DMS153 treated with DMSO at 0.1 percent for 48 hours (cell line): ENCODE measurements around the gene NEDD8.

Experiments used
- DNase-seq: peaks from one replicate; lab custom pipeline; 2025; ENCODE audit not compliant: unreplicated experiment; lab: John Stamatoyannopoulos, UW

The NEDD8 gene

DNA sequence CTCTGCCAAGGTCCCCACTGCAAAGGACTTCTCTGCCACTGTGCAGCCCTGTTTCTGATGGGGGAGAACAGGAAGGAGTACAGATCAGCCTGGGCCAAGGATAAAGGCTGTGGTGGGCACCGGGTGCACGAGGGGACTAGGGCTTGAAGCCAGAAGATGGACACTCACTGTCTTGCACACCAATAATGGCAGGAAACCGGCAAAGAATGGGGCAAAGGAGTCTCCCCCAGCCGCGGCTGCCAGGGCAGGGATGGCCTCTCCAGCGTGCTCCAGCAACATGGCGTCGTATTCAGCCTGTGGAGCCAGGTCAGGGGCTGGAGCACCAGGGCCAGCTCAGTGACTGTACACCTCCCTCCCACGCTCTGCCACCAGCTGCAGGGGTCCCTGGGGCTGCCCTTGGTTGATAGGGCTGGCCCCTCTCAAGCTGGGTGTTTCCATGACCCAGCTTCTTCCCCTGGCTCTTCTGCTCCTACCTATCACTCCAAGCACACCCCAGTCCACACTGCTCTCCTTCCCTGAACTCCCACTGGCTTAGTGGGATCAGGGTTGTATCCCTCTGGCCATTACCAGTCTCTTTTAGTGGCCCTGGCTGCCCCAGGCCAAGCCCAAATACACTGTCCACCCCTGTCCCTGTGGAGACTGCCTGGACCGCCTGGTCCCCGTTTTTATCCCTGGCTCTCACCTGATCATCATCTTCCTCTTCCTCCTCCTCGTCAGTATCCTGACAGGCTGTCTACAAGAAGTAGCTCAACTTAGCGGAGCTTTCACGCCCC is 49.9 kb downstream of the NEDD8 start:
- DNase-seq, result no peak

DNA sequence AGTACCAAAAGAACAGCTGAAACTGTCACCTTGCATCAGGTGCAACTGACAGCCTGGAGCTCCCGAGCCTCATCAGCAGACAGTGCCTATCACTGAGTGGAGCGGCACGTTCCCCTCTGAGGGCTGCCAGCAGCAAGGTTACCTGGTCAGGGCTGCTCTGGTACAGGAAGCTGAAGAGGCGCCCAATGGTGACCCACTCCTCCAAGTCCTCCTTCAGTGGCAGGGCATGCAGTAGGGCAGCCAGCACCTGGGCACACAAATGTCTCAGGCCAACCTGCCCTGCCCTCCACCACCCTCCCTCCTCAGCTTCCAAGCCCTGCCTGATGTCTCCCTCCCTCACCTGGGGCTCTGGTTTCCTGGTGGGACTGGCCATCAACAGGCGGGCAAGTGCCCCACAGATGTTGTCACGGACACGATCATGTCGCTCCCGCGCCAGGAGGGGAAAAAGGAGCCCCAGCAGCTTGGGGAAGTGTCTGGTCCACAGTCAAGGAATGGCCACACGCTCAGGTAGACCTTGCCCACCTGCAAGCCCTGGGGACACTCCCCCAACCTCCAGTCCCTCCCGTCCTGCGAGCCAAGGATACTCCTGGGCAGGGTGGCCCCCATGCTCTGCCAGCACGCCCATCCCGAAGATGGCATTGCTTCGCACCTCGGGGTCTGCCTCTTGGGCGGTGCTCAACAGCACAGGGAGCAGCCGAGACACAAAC is 50.6 kb downstream of the NEDD8 start:
- no peak for DNase-seq

DNA sequence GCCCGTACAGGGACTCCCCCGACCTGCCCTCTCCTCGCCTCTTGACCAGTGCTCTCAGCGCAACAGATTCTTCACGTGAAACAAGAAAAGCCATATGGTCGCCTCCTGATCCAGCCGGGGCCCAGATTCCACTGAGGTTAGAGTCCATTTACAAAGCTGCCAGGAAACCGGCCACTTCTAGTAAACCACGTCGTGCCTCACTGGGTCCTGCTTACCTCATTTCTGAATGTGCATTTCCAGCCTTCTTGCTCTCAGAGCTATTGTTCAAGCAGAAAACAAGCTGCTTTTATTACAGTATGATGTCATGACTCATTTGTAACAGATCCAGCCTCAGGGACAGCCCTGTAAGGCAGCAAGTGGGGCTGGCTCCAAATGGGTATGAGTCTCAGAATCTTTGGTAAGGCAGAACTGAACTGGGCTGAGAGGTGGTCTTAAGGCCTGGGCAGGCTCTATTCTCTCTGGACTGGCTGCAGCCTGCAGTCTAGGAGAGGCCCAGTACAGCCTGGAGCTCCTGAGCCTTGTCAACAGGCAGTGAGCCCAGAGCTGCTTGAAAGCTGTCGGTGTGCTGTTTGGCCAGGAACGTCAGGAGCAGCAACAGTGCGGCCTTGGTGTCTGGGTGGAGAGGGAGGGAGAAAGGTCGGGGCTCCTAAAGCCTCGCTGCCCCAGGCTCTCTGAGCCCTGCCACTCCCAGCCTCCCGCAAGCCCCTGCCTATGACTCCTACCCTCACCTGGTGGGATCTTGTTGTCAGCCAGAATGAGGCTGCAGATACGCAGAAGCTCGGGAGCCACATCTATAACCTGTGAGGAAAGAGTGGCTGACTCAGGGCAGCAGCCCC is 52.0 kb downstream of the NEDD8 start:
- no peak for DNase-seq

DNA sequence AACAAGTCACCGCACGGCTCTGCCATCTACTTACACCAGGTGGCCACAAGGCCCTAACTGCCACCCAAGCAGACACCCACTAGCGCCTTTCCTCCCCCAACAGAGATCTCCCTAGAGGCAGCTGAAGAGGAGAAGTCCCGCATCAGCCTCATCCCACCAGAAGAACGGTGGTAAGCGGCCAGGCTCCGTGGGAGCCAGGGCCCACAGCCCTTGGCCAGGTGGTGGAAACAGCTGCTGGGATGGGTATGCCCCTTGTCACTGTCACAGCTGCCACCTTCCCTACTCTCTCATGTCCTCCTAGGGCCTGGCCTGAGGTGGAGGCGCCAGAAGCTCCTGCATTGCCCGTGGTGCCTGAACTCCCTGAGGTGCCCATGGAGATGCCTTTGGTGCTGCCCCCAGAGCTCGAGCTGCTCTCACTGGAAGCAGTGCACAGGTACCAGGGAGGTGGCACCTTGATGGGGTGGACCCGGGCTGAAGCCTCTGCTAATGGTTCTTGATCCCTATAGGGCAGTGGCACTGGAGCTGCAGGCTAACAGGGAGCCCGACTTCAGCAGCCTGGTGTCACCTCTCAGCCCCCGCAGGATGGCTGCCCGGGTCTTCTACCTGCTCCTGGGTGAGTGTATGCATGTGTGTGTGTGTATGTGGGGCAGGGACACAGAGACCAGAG is 52.7 kb downstream of the NEDD8 start:
- DNase-seq, result no peak

DNA sequence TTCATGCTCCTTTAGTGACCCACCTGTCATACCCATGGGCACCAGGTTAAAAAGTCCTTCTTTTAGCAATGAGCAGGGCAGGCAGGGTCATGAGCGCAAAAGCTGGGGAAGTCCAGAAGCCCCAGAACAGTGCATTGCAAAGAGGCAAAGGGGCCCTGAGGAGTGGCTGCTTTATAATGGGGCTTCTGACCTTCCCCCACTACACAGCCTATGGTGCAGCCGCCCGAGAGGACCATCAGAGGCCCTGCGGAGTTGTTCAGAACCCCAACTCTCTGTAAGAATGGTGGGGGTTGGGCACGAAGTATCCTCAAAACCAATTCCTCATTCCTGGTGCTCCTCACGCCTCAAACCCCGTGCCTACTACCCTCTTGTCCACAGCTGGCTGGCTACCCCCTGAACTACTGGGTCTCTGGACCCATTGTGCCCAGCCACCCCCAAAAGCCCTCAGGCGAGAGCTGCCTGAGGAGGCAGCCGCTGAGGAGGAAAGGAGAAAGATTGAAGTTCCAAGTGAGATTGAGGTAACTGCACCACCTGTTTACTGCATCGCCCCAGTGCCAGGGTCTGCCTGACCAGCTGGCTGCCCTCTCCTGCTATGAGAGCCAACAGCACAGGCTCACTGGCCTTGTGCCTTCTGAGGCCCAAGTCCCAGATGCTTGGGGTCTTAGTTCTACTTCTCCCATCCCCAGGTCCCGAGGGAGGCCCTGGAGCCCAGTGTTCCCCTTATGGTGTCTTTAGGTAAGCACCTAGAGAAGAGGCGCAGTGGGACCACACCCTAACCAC is 53.6 kb downstream of the NEDD8 start:
- no peak for DNase-seq

DNA sequence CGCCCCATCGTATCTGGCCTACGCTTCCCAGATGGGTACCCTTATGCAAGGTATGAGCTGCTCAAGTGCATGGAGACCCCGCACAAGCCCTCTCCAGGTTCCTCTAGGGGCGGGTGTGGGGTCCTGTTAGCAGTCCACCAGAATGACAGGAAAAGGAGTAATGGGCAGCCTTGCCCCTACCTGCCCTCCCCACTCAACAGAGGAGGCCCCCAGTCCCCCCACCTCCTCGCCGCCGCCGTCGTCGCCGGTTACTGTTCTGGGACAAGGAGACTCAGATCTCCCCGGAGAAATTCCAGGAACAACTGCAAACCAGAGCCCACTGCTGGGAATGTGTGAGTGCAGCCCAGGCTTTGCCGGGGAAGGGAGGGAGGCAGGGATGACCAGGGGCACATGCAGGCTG is 54.3 kb downstream of the NEDD8 start:
- DNase-seq, result no peak

DNA sequence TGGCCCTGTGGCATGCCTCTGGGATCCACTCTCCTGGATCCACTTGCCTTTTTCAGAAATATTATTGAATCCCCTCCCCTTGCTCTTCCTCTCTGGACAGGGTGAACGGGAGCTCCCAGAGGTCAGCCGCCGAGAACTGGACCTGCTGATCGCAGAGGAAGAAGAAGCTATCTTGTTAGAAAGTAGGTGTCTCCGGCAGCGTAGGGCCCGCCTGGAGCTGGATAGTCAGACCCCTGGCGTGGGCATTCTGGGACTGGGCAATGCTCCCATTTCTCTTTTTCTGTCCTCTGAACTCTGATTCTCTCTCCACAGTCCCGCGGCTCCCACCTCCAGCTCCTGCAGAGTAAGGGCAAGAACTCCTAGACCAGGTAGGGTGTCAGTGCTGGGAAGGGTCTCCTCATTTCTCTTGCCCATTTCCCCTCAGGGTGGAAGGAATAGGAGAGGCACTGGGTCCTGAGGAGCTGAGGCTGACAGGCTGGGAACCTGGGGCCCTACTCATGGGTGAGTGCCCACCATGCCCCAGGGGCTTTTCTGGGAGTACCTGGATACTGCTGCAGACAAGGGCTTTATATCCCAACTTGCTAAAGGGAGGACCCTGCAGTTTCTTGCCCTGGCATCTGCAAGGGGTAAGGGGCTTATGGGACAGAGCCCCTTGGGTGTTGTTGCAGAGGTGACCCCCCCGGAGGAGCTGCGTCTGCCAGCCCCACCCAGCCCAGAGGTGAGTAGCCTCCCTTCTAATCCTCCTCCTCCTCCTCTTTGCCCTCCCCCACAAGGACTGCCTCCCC is 54.9 kb downstream of the NEDD8 start:
- no peak for DNase-seq

DNA sequence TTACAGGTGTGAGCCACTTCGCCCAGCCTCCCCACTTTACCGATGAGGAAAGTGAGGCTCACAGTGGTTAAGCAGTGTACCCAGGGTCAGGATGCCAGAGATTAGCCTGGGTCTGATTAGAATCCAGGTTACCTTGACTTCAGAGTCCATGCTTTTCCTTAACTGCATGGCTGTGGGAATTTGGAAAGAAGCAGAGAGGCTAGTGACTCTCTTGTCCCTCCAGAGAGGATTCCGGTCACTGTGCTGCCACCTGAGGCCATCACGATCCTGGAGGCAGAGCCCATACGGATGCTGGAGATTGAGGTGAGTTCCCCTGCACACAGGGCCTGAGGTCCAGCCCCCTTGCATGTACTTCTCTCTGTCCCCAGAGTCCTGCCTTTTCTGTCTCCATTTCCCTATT is 55.6 kb downstream of the NEDD8 start:
- DNase-seq, result no peak

DNA sequence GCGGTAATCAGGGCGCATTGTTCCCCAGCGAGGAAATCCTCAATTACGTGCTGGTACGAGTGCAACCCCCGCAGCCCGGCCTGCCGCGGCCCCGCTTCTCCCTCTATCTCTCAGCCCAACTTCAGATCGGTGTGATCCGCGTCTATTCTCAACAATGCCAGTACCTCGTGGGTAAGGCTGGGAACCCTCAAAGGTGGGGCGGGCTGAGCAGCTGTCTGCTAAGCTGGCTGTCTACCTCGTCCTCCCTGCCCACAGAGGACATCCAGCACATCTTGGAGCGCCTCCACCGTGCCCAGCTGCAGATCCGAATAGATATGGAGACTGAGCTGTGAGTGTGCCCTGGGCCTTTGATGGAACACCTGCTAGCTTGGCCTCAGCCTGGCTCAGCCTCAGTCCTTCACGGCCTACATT is 59.3 kb downstream of the NEDD8 start:
- DNase-seq, result no peak

DNA sequence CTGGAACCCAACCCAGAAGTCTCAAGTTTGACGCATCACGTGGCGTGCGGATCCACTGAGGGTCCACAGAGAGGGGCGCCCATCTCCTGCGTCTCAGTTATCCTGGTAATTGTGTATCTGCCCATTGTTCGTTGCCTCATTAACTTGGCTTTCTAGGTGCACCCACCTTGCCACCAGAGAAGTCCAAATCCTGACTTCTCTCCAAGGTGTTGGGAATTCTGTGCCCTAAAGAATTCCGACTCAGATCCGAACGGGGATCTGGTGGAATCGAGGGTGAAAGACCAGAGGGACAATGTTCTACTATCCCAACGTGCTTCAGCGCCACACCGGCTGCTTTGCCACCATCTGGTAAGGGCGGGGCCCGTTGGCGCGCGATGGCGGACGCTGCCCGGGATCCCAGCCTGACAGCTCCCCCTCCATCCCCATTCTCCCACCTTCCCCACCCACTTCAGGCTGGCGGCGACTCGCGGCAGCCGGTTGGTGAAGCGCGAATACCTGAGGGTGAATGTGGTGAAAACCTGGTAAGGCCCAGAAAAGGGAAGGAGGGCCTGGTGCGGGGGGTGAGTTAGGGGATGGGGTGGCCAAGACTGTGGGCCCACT is 59.8 kb downstream of the NEDD8 start:
- DNase-seq, result no peak

DNA sequence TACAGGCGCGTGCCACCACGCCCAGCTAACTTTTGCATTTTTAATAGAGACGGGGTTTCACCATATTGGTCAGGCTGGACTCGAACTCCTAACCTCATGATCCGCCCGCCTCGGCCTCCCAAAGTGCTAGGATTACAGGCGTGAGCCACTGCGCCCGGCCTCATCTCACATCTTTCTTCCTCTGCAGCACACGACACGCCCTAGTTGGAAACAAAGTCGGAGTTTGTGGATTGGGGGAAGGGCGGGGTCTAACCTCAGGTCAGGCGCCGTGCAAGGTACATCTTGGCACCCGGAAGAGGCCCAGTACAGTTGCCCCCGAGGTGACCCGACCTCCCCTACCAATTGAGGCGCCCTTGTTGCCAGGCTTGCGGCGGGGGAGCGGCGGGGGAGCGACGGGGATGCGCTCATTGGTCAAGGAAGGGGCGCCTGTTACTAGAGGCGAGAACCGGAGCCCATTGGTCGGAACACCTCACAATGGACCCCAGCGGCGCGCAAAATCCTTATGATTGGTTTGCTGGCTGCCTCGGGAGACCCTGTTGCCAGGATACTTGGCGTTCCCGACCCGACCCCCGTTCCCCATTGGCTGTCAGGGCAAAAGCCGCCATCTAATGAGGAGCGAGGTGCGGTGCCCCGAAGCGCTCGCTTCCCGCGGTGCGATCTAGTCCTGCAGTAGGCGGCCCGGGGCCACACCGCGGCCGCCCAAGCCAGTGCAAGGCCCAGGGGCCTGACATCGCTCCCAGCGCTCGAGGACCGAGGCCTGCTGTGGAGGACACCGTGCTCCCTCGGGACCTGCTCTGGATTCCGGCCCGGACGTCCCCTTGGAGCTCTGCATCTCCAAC is 60.5 kb downstream of the NEDD8 start, which contains the start of gene REC8:
Gene REC8 (plus strand): TSS at position 659 of the 839 bp plus-strand sequence. CDS start 473 bp downstream, outside the sequence.
- peak; percentile 82 for DNase-seq

DNA sequence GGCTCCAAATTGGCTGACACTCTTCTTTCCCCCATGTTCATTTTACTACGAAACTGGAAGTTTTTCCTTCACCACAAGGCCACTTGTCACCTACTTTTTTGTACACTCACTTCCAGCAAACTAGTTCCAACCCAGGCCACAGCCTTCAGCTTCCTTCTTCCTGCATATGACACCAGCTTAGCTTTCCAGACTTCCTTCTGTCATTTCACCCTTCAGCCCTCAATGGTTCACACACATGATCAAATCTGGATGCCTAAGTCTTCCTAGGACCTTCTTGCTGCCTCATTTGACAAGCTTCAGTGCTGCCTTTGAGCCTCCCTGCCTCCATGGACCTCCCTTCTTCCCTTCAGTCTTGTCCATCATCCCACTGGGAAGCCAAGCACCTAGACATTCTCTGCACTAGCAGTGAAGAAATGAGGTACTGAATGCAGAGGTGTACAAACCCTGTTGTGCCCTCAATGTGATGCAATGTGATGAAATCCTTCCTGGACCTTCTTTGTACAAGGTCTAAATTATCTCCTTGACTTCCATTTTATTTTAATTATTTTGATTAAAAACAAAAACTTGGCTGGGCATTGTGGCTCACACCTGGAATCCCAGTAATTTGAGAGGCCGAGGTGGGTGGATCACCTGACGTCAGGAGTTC is 64.6 kb downstream of the NEDD8 start:
- DNase-seq, result no peak
